SK-N-MC (cell line): ENCODE data around the gene TBC1D19.
"Not testable (repeated sequence)": the region's sequence is repeated elsewhere in the genome, so short reads cannot be mapped to it uniquely, and the experiment has no call there.

Source experiments
- DNase-seq: peaks from one replicate; pipeline ENCODE4 v3.0.0-alpha.2; 2011; ENCODE audit warnings: low read depth, low spot score
- H3K27ac ChIP-seq: fragments of 200-600 bp; sonication (generic); 2 replicates; pipeline ENCODE4 v1.5.1; 2016; ENCODE audit warnings: mixed run types
- H3K36me3 ChIP-seq: fragments of 200-600 bp; sonication (generic); 2 replicates; pipeline ENCODE4 v1.6.1; 2017; ENCODE audit warnings: antibody characterized with exemption, low read length, mixed read lengths; ENCODE audit not compliant: insufficient read depth
- H3K4me3 ChIP-seq: fragments of 200-600 bp; sonication (generic); 2 replicates; pipeline ENCODE4 v1.5.1; 2016
- H3K9ac ChIP-seq: fragments of 200-600 bp; sonication (generic); 2 replicates; pipeline ENCODE4 v1.8.0; 2017; ENCODE audit warnings: mixed run types, mixed read lengths; ENCODE audit not compliant: insufficient read length
- H3K9me3 ChIP-seq: fragments of 200-600 bp; sonication (generic); 2 replicates; pipeline ENCODE4 v1.6.1; 2017; ENCODE audit warnings: low read depth, mild to moderate bottlenecking, antibody characterized with exemption, low read length, moderate library complexity, mixed read lengths
- EZH2 ChIP-seq: fragments of 200-600 bp; sonication (generic); IDR thresholded peaks from one replicate; pipeline ENCODE4 v1.6.1; 2017; ENCODE audit warnings: antibody characterized with exemption
- FOXP2 ChIP-seq: optimal IDR thresholded peaks from 2 replicates; pipeline ENCODE3; 2011; ENCODE audit warnings: mild to moderate bottlenecking, moderate library complexity; ENCODE audit not compliant: insufficient read depth; ENCODE audit errors: extremely low read length, control extremely low read depth
- POLR2AphosphoS5 ChIP-seq: IDR thresholded peaks from 2 replicates; pipeline ENCODE4 v1.6.1; 2012; ENCODE audit warnings: mild to moderate bottlenecking, low read depth, low read length, borderline replicate concordance

TBC1D19 gene

DNA sequence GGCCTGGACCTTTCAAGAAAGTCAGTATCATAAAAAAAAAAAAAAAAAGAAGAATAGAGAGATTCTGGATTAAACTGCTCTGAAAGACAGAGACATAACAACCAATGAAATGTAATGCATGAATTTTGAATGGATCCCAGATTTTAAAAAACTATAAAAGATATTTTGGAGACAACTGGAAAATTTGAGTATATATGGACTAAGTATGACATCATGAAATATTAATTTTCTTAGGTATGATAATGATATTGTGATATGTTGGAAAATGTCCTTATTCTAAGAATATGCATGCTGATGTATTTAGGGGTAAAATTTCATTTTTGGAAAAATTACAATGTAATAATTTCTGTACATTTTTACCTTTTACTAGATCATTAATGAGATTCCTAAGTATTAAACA lies 52.6 kb downstream of the TBC1D19 start:
- no peak overlapping the region for H3K9ac ChIP-seq
- no peak overlapping the region for H3K27ac ChIP-seq
- no peaks in the 10 kb centered on the region for H3K9me3 ChIP-seq
- H3K36me3 ChIP-seq: no peaks in the 10 kb centered on the region
- TF ChIP-seq FOXP2: no peak
- TF ChIP-seq POLR2AphosphoS5: no peak
- no peak for TF ChIP-seq EZH2
- no peak overlapping the region for H3K4me3 ChIP-seq
- no peak for DNase-seq

GRCh38 chr4:26640639-26641038 lies 56.8 kb downstream of the TBC1D19 start:
- not testable (repeated sequence) for H3K9ac ChIP-seq, H3K27ac ChIP-seq, DNase-seq, H3K36me3 ChIP-seq, H3K9me3 ChIP-seq, H3K4me3 ChIP-seq

- no peaks in the 10 kb centered on the region for H3K9me3 ChIP-seq
- H3K4me3 ChIP-seq: no peak overlapping the region
- no peak overlapping the region for H3K9ac ChIP-seq
- H3K36me3 ChIP-seq: no peaks in the 10 kb centered on the region
- no peak for DNase-seq
- no peak overlapping the region for H3K27ac ChIP-seq
- TF ChIP-seq FOXP2 (no peak), EZH2 (no peak), POLR2AphosphoS5 (no peak)
Observed at GRCh38 chr4:26647523-26648224, 63.8 kb downstream of the TBC1D19 start.

- H3K36me3 ChIP-seq: no peaks in the 10 kb centered on the region
- no peak overlapping the region for H3K9ac ChIP-seq
- no peaks in the 10 kb centered on the region for H3K9me3 ChIP-seq
- TF ChIP-seq FOXP2: no peak
- no peak overlapping the region for H3K4me3 ChIP-seq
- H3K27ac ChIP-seq: no peak overlapping the region
- DNase-seq: no peak
Observed at GRCh38 chr4:26648260-26648659, 64.4 kb downstream of the TBC1D19 start.

DNA sequence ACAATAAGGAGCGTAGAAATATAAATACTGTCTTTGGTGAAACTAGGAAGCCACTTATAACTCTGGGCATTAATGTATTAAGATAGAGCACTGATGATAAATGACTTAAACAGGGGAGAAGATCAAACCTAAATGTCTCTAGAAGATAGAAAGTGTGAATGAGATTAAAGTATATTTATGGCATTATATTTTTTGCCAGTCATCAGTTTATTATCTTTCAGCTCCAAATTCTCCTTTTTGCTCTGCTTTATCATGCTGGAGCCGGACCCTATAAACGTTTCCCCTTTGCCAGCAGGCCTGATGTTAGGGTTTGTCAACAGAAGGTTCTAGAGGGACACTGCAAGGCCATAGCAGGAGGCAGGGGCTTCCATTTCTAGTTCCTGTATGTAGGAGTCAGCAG lies 76.4 kb downstream of the TBC1D19 start:
- no peak for DNase-seq
- TF ChIP-seq EZH2 (no peak), POLR2AphosphoS5 (no peak), FOXP2 (no peak)
- H3K27ac ChIP-seq: no peak overlapping the region
- H3K9ac ChIP-seq: no peak overlapping the region
- H3K36me3 ChIP-seq: no peaks in the 10 kb centered on the region
- H3K4me3 ChIP-seq: no peak overlapping the region
- no peaks in the 10 kb centered on the region for H3K9me3 ChIP-seq

- TF ChIP-seq FOXP2 (no peak), EZH2 (no peak), POLR2AphosphoS5 (no peak)
- no peaks in the 10 kb centered on the region for H3K9me3 ChIP-seq
- H3K4me3 ChIP-seq: no peak overlapping the region
- no peak for DNase-seq
- no peak overlapping the region for H3K9ac ChIP-seq
- no peaks in the 10 kb centered on the region for H3K36me3 ChIP-seq
- H3K27ac ChIP-seq: no peak overlapping the region
Observed at GRCh38 chr4:26663888-26664287, 80.0 kb downstream of the TBC1D19 start.

DNA sequence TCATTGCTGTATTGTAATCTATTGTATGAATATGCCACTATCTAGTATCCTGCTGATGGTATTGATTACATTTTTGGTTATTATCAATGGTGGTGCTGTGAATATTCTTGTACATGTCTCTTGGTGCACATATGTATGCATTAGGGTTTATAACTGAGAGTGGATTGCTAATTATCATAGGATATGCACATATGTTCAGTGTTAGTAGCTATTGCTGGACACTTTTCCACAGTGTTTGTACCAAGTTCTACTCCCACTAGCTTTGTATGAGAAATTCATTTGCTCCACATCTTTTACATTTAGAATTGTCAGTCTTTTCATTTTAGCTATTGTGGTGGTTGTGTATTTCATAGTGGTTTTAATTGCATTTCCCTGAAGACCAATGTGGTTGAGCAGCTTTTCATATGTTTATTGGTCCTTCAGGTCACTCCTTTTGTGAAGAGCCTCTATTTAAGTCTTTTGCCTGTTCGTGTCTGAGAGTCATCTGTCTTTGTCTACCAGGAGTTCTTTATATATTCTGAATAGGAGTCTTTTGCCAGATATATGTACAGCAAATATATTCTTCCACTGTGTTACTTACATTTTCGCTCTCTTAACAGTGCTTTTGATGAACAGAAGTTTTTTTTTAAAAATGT lies 87.1 kb downstream of the TBC1D19 start:
- Histone ChIP-seq H3K4me3 (no peak overlapping the region), H3K9ac (no peak overlapping the region), H3K36me3 (no peaks in the 10 kb centered on the region), H3K27ac (no peak overlapping the region), H3K9me3 (no peaks in the 10 kb centered on the region)
- TF ChIP-seq EZH2: no peak
- no peak for TF ChIP-seq POLR2AphosphoS5
- TF ChIP-seq FOXP2: no peak
- no peak for DNase-seq

- H3K27ac ChIP-seq, H3K9ac ChIP-seq, H3K4me3 ChIP-seq, H3K9me3 ChIP-seq, H3K36me3 ChIP-seq, DNase-seq: not testable (repeated sequence)
Observed at GRCh38 chr4:26679040-26679695, 95.3 kb downstream of the TBC1D19 start.

GRCh38 chr4:26682436-26682835 lies 98.6 kb downstream of the TBC1D19 start:
- no peak overlapping the region for H3K27ac ChIP-seq
- no peaks in the 10 kb centered on the region for H3K9me3 ChIP-seq
- H3K9ac ChIP-seq: no peak overlapping the region
- no peak overlapping the region for H3K4me3 ChIP-seq
- TF ChIP-seq EZH2 (no peak), FOXP2 (no peak), POLR2AphosphoS5 (no peak)
- no peak for DNase-seq
- no peaks in the 10 kb centered on the region for H3K36me3 ChIP-seq
